SU-DHL-6 (cell line): ENCODE measurements around the gene PDPN.

Experiments
- EZH2phosphoT487 ChIP-seq: fragments of 200-600 bp; sonication (generic), shearing (Covaris generic); conservative IDR thresholded peaks from 2 replicates; pipeline ENCODE4 v1.6.1; 2018; ENCODE audit warnings: mild to moderate bottlenecking, antibody characterized with exemption, low read length, moderate library complexity, mixed read lengths
- TF ChIP-seq, protein P1 (sequence below): fragments of 200-600 bp; sonication (generic); IDR thresholded peaks from one replicate; pipeline ENCODE4 v1.5.1; 2017; ENCODE audit warnings: antibody characterized with exemption, mild to moderate bottlenecking, low read length, moderate library complexity; ENCODE audit not compliant: insufficient read depth, poor library complexity, severe bottlenecking

GRCh38 chr1:13642306-13643004 lies 58.8 kb downstream of the PDPN start:
- TF ChIP-seq, protein P1, sequence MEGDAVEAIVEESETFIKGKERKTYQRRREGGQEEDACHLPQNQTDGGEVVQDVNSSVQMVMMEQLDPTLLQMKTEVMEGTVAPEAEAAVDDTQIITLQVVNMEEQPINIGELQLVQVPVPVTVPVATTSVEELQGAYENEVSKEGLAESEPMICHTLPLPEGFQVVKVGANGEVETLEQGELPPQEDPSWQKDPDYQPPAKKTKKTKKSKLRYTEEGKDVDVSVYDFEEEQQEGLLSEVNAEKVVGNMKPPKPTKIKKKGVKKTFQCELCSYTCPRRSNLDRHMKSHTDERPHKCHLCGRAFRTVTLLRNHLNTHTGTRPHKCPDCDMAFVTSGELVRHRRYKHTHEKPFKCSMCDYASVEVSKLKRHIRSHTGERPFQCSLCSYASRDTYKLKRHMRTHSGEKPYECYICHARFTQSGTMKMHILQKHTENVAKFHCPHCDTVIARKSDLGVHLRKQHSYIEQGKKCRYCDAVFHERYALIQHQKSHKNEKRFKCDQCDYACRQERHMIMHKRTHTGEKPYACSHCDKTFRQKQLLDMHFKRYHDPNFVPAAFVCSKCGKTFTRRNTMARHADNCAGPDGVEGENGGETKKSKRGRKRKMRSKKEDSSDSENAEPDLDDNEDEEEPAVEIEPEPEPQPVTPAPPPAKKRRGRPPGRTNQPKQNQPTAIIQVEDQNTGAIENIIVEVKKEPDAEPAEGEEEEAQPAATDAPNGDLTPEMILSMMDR = no peak
- no peak for TF ChIP-seq EZH2phosphoT487
